ENCODE data around the gene OR8D4.
"Not testable (repeated sequence)": the region's sequence is repeated elsewhere in the genome, so short reads cannot be mapped to it uniquely, and the experiment has no call there.

OR8D4 gene

GRCh38 chr11:123856444-123856843 is 45.5 kb upstream of the OR8D4 start:
- H3K4me3 ChIP-seq (ENCODE audit: low read length) = no peak overlapping the region
- H3K79me2 ChIP-seq (ENCODE audit: control insufficient read depth, low read length) = no peaks in the 10 kb centered on the region
- TF ChIP-seq EZH2phosphoT487 (IDR thresholded peaks at IDR 0.05; ENCODE audit: borderline replicate concordance, low read length) (no peak), CTCF (IDR thresholded peaks at IDR 0.05; ENCODE audit: low read depth, low read length, poor library complexity, severe bottlenecking) (no peak)
- H3K27me3 ChIP-seq (ENCODE audit: control insufficient read depth, low read length) = no peaks in the 10 kb centered on the region
- no peak overlapping the region for H3K4me2 ChIP-seq (ENCODE audit: low read length)
- H3K36me3 ChIP-seq (ENCODE audit: control insufficient read depth, low read length) = no peaks in the 10 kb centered on the region
- no peaks in the 10 kb centered on the region for H3K9me3 ChIP-seq (ENCODE audit: control insufficient read depth, insufficient read depth, low read length)
- H3K4me1 ChIP-seq (ENCODE audit: control insufficient read depth, low read length) = no peaks in the 10 kb centered on the region
- no peaks in the 10 kb centered on the region for H4K20me1 ChIP-seq (ENCODE audit: control insufficient read depth, insufficient read depth, low read depth, low read length)
- no peaks in the 10 kb centered on the region for H3K9me2 ChIP-seq (replicated peaks; ENCODE audit: control insufficient read depth, low read length)
- no peaks in the 10 kb centered on the region for H3F3A ChIP-seq (ENCODE audit: control insufficient read depth, insufficient read depth)
- H3K27ac ChIP-seq (ENCODE audit: low read depth, low read length) = no peak overlapping the region

GRCh38 chr11:123859731-123860130 is 42.2 kb upstream of the OR8D4 start:
- no peak overlapping the region for H3K27ac ChIP-seq (ENCODE audit: low read depth, low read length)
- no peak overlapping the region for H3K4me2 ChIP-seq (ENCODE audit: low read length)
- H3K4me3 ChIP-seq (ENCODE audit: low read length) = no peak overlapping the region
- no peaks in the 10 kb centered on the region for H3K27me3 ChIP-seq (ENCODE audit: control insufficient read depth, low read length)
- H3K36me3 ChIP-seq (ENCODE audit: control insufficient read depth, low read length) = no peaks in the 10 kb centered on the region
- H3K9me3 ChIP-seq (ENCODE audit: control insufficient read depth, insufficient read depth, low read length) = no peaks in the 10 kb centered on the region
- H3K9me2 ChIP-seq (replicated peaks; ENCODE audit: control insufficient read depth, low read length) = no peaks in the 10 kb centered on the region
- no peaks in the 10 kb centered on the region for H4K20me1 ChIP-seq (ENCODE audit: control insufficient read depth, insufficient read depth, low read depth, low read length)
- no peaks in the 10 kb centered on the region for H3K4me1 ChIP-seq (ENCODE audit: control insufficient read depth, low read length)
- TF ChIP-seq EZH2phosphoT487 (IDR thresholded peaks at IDR 0.05; ENCODE audit: borderline replicate concordance, low read length) = no peak
- TF ChIP-seq CTCF (IDR thresholded peaks at IDR 0.05; ENCODE audit: low read depth, low read length, poor library complexity, severe bottlenecking) = no peak
- no peaks in the 10 kb centered on the region for H3F3A ChIP-seq (ENCODE audit: control insufficient read depth, insufficient read depth)
- no peaks in the 10 kb centered on the region for H3K79me2 ChIP-seq (ENCODE audit: control insufficient read depth, low read length)

- not testable (repeated sequence) for H3F3A ChIP-seq (ENCODE audit: control insufficient read depth, insufficient read depth); H3K9me2 ChIP-seq (replicated peaks; ENCODE audit: control insufficient read depth, low read length); H3K36me3 ChIP-seq (ENCODE audit: control insufficient read depth, low read length); H3K27ac ChIP-seq (ENCODE audit: low read depth, low read length); H3K4me3 ChIP-seq (ENCODE audit: low read length); H3K4me2 ChIP-seq (ENCODE audit: low read length); H3K27me3 ChIP-seq (ENCODE audit: control insufficient read depth, low read length); H4K20me1 ChIP-seq (ENCODE audit: control insufficient read depth, insufficient read depth, low read depth, low read length); H3K9me3 ChIP-seq (ENCODE audit: control insufficient read depth, insufficient read depth, low read length); H3K79me2 ChIP-seq (ENCODE audit: control insufficient read depth, low read length); H3K4me1 ChIP-seq (ENCODE audit: control insufficient read depth, low read length)
These were observed 36.7 kb upstream of the OR8D4 start for GRCh38 chr11:123865293-123865692.

- not testable (repeated sequence) for H3F3A ChIP-seq (ENCODE audit: control insufficient read depth, insufficient read depth); H3K27ac ChIP-seq (ENCODE audit: low read depth, low read length); H3K9me2 ChIP-seq (replicated peaks; ENCODE audit: control insufficient read depth, low read length); H3K9me3 ChIP-seq (ENCODE audit: control insufficient read depth, insufficient read depth, low read length); H3K4me3 ChIP-seq (ENCODE audit: low read length); H3K27me3 ChIP-seq (ENCODE audit: control insufficient read depth, low read length); H3K4me1 ChIP-seq (ENCODE audit: control insufficient read depth, low read length); H3K36me3 ChIP-seq (ENCODE audit: control insufficient read depth, low read length); H3K79me2 ChIP-seq (ENCODE audit: control insufficient read depth, low read length); H4K20me1 ChIP-seq (ENCODE audit: control insufficient read depth, insufficient read depth, low read depth, low read length); H3K4me2 ChIP-seq (ENCODE audit: low read length)
These were observed 34.2 kb upstream of the OR8D4 start for GRCh38 chr11:123867795-123868194.

Data from DOHH2 (cell line).